Ecto neural progenitor cell (in vitro differentiated cells): ENCODE measurements around the gene CELSR2.

Experiments used
- DNase-seq: peaks from one replicate; pipeline ENCODE4 v3.0.0-alpha.2; 2018; ENCODE audit warnings: low spot score

The CELSR2 gene

GRCh38 chr1:109228167-109228566, 21.2 kb upstream of the CELSR2 start:
- DNase-seq = no peak

DNA sequence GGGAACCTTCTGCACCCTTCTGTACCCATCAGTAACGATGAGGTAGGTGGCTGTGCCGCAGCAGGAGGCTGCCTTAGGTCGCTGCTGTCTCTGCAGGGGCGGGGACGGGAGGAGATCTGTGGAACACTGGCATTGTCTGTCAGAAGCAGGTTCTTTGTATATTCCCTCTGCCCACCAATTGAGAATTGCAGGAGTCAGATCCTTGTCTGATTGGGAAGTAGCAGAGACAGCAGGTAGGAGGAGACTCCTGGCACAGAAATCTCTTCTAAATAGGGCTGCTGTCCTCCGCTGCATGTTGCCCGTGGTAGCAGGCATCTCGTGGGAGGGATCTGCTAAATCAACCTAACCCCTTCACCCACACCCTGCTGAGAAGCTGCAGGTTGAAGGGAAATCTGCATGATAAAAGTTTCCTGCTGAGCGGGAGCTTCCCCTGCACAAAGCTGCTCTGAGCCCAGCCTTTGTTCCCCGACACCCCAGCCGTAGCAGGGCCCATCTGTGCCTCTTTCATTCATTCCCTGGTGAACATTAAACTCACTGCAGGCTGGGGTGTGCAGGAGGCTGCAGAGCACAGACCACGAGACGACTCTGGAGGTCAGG, 19.7 kb upstream of the CELSR2 start:
- DNase-seq = peak; percentile 89

- no peak for DNase-seq
Measured at GRCh38 chr1:109231066-109231465, 18.3 kb upstream of the CELSR2 start.

GRCh38 chr1:109235137-109235536, 14.2 kb upstream of the CELSR2 start:
- DNase-seq = no peak

GRCh38 chr1:109237512-109237911, 11.8 kb upstream of the CELSR2 start:
- DNase-seq = no peak

- DNase-seq = no peak
Measured at GRCh38 chr1:109238382-109238781, 11.0 kb upstream of the CELSR2 start.

DNA sequence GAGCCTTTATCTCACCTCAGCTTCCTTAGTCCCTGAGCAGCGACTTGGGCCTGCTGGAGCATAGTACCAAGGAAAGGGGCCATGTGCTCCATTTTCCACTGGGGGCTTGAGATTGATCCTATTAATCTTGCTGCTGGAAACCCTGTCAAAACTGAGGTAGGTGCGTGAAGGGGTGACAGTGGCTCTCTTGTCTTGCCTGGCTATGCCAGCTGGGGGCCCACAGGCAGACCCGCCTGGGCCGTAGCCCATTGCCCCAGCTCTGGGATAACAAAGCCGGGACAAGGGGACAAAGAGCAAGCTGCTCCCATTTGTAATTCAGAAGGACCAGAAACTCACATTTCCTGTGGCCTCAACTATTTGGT, 10.3 kb upstream of the CELSR2 start:
- no peak for DNase-seq

GRCh38 chr1:109239409-109240068, 9.8 kb upstream of the CELSR2 start:
- peak; percentile 71 for DNase-seq

DNA sequence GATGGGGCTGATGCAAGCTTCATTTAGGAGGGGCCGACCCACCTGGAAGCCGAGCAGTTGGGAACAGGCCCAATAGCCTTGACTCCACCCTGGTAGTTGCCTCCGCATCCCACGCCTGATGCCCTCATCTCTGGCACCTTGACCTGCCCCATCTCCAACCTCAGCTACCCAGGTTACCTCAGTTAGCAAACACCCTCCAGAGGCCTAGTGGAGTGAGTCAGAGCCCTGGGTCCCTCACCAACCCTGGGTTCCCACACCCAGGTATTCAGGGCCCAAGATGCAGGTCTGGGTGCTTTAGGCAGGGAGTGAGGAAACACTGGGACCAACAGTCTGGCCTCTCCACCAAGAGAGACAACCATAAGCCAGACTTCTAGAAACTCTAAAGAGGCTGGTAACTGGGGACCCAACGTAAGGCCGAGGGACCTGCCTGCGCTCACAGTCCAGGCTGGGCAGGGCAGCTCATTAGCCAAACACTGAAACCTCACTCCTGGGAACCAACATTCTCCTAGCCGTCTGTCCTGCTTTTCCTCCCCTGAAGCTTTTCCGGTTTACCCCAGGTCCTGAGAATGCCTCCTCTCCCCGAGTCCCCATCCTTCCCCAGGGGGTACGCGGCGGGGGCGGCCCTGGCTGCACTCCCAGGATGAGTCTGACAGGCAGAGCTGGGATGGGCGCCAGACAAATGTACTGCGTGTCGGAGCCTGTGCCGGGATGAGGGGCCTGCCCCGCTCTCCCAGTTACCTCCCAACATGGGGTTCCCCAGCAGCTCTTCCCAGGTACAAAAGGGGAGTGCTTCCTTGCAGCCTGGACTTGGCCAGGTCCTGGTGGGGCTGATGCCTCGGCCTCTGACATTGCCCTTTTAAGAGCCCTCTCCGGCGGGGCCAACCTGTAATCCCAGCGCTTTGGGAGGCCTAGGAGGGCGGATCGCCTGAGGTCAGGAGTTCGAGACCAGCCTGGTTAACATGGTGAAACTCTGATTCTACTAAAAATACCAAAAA, 8.9 kb upstream of the CELSR2 start:
- DNase-seq = peak; percentile 58

DNA sequence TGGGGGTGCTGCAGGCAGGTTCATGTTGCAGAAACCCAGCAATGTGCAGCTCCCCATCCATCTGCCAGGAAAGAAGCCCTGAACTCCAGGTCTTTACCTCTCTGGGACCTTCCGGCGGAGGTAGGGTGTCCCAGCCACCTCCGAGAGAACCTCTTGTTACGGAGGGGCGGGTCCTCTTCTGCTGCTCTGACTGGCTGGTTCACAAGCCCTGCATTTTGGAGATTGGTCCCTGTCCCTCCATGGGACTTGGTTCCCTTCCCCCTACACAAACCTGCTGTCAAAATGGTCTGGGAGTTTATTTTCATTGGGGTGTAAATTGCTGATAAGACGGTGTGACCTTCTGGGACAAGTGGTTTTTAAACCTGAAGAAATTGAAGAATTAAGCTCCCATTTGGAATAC, 8.0 kb upstream of the CELSR2 start:
- DNase-seq = no peak

DNA sequence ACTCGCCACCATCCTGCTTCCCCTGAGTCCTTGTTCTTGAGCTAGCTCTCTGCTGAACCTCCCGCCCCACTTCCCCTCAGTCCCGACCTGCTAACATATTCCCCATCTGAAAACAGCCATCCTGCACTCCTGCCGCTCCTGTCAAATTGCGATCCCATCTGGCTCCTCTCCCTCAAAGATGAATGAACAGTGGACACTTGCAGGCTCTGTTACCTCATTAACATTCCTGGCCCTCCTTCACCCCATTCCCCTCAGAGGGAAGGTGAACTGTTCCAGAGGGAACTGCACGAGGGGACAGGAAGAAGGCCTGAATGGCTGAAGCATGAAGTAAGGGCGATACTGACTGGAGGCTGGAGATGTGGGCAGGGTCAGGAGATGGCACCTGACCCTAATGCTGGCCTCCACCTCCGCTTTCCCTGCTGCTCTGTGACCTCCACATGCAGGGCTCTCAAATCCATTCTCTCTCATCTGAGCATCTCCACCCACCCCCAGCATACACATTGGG, 7.4 kb upstream of the CELSR2 start:
- DNase-seq = no peak

DNA sequence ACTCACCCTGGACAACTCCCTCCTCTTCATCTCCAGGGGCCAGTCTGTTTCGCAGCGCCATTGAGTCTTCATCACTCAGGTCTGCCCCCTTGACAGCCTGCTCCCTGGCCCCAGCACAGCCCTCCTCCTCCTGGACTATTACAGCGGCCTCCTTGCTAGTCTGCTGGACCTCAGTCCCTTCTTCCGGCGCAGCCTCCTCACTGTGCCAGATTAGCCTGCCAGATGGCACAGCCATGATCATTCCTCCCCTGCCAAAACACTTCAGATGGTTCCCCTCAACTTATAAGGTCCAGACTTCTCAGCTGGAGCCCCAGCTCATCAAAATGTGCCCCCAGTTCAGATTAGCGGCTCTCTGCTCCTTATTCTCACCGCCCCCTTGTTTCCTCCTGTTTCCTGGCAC, 7.0 kb upstream of the CELSR2 start:
- no peak for DNase-seq

GRCh38 chr1:109243221-109243620, 6.1 kb upstream of the CELSR2 start:
- no peak for DNase-seq

- no peak for DNase-seq
Measured at GRCh38 chr1:109243860-109244552, 5.3 kb upstream of the CELSR2 start.

GRCh38 chr1:109246141-109246551, 3.2 kb upstream of the CELSR2 start:
- peak; percentile 45 for DNase-seq

DNA sequence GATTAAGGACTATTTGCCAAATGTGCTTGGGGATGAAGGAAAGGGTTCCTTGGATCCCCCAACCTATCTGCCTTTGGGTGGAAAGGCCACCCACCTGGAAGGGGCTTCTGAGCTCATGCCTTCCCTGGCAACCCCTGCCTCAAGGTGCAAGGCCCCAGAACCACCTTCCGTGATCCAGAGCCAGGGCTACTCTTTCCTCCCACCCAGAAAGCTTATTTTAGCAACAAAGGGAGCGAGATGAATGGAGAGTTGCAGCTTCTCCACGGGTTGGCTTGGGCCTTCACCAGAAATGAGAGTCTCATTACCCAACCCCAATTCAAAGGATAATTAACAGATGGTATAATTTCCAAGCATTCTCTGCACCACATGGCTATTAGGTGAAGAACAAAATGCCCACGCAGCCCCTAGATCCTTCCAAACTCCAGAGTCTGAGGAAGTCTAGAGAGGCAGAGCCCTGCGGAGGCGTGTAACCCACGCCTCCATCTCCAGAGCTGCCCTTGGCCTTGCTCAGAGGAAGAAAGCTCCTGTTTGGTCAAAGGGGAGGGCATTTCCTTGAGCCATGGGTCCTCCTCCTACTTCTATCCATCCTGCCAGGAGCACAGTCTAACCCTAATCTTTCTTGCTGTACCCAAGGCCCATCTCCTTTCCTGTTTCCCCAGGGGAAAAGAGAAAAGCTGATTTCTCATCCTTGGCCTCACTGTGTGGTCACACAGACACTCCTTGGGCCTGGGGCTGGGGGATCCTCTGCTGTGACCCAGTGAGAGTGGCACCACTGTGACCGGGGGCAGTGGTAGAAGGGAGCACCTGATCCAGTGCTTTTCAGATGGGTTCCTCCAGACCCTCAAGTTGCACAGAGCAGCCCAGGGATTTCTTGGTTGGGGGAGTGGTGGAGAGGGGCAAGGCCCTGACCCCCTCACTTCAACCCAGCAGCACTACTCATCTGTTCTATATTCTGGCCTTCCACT, 1.7 kb upstream of the CELSR2 start:
- no peak for DNase-seq

DNA sequence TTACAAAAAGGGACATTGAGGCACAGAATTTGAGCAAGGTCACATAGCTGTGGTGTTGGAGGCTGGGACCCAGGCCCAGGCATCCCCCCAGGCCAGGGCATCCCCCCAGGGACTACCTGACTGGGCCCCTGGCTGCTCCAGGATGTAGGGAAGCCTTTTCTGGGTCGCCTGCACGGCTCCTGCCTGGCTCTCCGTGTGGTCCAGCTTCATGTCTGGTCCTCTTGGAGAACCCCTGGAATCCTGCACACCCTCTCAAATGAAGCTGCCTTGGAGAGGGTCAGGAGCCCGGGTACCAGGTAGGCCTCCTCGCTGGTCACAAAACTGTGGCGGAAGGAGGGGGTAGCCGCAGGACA, 919 bp upstream of the CELSR2 start:
- no peak for DNase-seq

- no peak for DNase-seq
Measured at GRCh38 chr1:109249654-109250401, 489 bp downstream of the CELSR2 start.

DNA sequence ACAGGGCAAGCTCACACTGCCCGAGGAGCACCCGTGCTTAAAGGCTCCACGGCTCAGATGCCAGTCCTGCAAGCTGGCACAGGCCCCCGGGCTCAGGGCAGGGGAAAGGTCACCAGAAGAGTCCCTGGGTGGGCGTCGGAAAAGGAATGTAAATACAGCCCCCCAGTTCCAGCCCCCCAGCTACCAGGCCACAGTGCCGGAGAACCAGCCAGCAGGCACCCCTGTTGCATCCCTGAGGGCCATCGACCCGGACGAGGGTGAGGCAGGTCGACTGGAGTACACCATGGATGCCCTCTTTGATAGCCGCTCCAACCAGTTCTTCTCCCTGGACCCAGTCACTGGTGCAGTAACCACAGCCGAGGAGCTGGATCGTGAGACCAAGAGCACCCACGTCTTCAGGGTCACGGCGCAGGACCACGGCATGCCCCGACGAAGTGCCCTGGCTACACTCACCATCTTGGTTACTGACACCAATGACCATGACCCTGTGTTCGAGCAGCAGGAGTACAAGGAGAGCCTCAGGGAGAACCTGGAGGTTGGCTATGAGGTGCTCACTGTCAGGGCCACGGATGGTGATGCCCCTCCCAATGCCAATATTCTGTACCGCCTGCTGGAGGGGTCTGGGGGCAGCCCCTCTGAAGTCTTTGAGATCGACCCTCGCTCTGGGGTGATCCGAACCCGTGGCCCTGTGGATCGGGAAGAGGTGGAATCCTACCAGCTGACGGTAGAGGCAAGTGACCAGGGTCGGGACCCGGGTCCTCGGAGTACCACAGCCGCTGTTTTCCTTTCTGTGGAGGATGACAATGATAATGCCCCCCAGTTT, 1.3 kb downstream of the CELSR2 start:
- no peak for DNase-seq
